GM12872 (cell line): ENCODE data around the gene PSMA3.

ENCODE experiments used
- TF ChIP-seq, protein P1 (sequence below): IDR thresholded peaks from 3 replicates; pipeline ENCODE4 v1.5.1; 2011; ENCODE audit warnings: low read depth, mild to moderate bottlenecking, low read length, moderate library complexity; ENCODE audit not compliant: insufficient read depth

Gene PSMA3

DNA sequence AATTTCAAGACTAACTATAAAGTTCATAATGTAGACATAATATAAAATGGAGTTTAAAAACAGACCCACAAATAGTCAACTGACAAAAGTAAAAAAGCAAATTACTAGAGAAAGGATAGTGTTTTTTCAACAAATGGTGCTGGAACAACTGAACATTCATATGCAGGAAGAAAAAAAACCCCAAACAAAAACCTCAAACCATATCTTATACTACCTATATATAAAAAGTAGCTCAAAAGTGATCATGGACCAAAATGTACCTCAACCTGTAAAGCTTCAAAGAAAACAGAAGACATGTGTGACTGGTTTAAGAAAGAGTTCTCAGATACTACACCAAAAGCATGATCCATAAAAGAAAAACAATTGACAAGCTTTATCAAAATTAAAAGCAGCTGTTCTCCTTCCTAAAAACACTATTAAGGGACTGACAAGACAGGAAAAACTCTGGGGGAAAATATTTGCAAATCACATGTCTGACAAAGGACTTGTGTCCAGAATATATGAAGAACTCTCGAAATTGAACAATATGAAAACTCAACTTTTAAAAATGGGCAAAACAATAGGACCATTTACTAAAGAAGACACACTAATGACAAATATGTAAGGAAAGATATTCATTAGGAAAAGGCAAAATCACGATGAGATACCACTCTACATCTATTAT lies 31.0 kb downstream of the PSMA3 start:
- TF ChIP-seq, protein P1, sequence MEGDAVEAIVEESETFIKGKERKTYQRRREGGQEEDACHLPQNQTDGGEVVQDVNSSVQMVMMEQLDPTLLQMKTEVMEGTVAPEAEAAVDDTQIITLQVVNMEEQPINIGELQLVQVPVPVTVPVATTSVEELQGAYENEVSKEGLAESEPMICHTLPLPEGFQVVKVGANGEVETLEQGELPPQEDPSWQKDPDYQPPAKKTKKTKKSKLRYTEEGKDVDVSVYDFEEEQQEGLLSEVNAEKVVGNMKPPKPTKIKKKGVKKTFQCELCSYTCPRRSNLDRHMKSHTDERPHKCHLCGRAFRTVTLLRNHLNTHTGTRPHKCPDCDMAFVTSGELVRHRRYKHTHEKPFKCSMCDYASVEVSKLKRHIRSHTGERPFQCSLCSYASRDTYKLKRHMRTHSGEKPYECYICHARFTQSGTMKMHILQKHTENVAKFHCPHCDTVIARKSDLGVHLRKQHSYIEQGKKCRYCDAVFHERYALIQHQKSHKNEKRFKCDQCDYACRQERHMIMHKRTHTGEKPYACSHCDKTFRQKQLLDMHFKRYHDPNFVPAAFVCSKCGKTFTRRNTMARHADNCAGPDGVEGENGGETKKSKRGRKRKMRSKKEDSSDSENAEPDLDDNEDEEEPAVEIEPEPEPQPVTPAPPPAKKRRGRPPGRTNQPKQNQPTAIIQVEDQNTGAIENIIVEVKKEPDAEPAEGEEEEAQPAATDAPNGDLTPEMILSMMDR: no peak

DNA sequence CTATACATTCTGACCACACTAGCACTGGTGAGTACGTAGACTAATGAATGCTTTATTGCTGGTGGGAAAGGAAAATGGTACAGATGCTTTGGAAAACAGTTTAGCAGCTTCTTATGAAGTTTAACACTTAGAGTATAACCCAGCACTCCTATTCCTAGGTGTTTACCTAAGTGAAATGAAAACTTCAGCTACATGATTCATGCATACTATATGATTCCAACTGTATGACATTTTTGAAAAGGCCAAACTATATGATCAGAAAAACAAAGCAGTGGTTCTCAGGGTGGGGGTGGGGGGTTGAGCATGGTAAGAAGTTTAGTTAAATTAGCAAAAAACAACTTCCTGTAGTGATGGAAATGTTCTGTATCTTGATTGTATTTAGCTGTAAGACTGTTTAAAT lies 31.6 kb downstream of the PSMA3 start:
- TF ChIP-seq, protein P1: no peak

DNA sequence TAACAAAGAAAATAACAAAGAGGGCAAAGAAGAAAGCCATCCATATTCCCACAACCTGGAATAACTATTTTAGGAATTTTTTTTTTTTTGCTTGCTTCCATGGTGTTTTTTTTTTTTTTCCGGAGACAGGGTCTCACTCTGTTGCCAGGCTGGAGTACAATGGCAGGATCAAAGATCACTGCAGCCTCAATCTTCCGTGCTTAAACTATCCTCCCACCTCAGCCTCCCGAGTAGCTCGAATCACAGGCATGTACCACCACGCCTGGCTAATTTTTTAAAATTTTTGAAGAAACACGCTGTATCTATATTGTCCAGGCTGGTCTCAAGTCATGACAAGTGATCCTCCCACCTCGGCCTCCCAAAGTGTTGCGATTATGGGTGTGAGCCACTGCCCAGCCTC lies 33.5 kb downstream of the PSMA3 start:
- TF ChIP-seq, protein P1: no peak

DNA sequence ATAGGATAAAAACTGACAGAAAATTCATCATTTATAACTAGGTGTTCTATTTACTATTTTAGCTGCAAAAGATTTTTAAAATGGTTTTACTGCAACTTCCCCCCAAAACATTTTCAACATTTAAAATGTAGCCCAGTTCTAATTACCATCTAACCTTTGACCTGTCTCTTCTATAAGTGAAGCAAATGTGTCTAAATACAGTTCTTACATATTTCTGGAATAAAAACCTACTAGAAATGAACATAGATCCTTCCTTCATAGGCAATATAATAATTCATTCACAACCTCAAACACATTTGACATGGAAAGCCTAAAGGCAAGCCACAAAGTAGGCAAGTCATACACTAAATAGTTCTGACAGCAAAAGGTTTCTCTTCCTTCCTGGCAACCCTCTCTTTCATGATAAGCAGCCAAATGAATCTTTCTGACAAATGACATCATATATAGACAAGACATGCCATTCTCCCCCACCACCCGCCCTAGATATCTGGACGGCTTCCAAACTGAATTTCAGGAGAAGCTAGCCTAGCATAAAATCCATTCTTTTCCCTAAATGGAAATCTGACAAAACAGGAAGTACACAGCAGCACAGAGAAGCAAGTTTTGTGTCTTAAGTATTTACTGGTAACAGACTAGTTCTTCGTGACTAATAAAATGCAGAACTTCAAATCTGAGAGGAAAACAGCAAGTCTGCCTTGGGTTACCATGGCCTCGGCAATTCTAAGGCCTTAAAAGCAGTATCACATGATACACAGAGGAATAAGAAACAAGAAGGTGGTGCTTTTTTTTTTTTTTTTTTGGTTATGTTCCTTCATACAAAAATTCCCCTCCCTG lies 36.5 kb downstream of the PSMA3 start:
- TF ChIP-seq, protein P1: no peak

DNA sequence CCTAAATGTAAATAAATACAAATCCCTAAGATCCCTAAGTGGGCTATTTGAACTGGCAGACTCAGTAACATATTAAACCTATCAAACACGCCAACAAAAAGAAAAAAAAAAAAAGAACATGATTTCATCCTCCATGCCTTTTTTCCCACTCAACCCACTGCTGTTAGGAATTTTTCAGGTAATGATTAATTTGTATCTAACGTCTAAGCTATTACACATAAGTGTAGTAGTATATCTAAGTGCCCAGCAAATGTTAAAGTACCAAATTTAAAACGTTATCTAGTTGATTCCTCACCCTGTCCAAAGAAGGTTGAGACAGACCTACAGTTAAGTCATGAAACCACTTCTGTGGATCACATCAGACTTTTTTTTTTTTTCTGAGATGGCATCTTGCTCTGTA lies 37.3 kb downstream of the PSMA3 start:
- TF ChIP-seq, protein P1: no peak

DNA sequence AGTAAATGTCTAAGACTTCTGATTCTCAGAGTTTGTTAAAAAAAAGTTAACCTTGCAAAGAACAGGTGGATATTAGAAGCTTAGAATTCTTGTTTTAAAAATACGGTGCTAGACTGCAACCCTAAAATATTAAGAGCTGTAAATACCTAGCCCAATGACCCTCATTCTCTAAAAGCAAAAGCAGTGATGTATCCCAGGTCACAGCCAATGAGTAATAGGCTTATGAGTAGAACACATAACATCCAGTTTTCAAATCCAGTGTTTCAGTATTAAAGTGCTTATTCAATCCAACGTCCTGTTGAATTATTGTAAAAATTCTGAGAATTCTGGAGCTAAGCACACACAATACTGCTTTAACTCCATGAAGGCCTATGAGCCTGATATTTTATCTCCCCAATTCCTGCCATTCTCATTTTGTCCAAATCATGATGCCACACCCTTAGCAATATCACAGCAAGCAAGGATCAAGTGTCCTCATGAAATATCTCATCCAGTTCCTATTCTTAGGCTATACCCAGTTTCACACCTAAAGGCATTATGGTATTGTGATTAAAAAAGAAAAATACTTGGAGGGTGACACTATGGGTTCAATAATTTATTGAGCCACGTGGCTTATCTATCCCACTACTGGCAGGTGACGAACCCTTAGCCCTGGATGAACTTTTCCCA lies 38.4 kb downstream of the PSMA3 start:
- TF ChIP-seq, protein P1: no peak

DNA sequence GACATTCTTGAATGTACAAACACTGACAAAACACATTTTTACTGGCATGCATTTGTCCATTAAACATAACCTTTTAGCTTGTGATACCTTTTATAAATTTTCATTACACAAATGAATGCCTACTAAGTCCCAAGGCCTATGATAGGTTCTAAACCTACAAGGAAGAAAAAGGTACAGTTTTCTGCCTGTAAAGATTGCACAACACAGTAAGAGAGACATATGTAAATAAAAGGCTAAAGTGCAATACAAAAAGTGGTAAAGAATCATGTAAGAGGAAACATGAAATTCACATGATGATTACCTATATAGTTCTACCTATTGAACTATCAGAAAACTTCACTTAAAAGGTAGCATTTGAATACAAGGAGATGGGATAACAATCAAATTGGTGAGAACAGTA lies 39.1 kb downstream of the PSMA3 start:
- TF ChIP-seq, protein P1: no peak
